GM12878 (cell line): ENCODE measurements around the gene SORL1. TPM values are rescaled to one million over a fixed set of nuclear protein-coding genes. Genes with fewer than 3 reads are reported as not detected.

Experiments
- ATAC-seq: fragments of 200-7000 bp; cut with Tn5 transposase; 3 replicates; pipeline ENCODE4 v1.9.1; 2020; ENCODE audit warnings: mild to moderate bottlenecking, moderate library complexity
- BruUV-seq: library from RNA; stranded (reverse); fragments of 400-500 nt; replicated peaks from 2 replicates; lab custom pipeline; 2021; lab: Mats Ljungman, UMichigan
- CTCF ChIA-PET: fragments of 300-600 bp; sonication (Branson Sonifier 250); formaldehyde crosslinking; extraction: SDS; loops from one replicate; lab custom pipeline; 2021; ENCODE audit warnings: inconsistent platforms; lab: Yijun Ruan, JAX
- POLR2A ChIA-PET: fragments of 350-600 bp; formaldehyde crosslinking; extraction: SDS; loops from one replicate; lab custom pipeline; 2021; ENCODE audit warnings: inconsistent platforms; lab: Charles Lee
- RAD21 ChIA-PET: fragments of 300-600 bp; sonication (Branson Sonifier 250); formaldehyde crosslinking; loops from one replicate; lab custom pipeline; 2023; ENCODE audit warnings: antibody characterized with exemption; ENCODE audit not compliant: unreplicated experiment; lab: Charles Lee
- SMC1A ChIA-PET: fragments of 300-600 bp; sonication (Branson Sonifier 250); formaldehyde crosslinking; loops from one replicate; lab custom pipeline; 2023; ENCODE audit not compliant: unreplicated experiment, uncharacterized antibody; lab: Charles Lee
- DNase-seq: peaks from one replicate; pipeline ENCODE4 v3.0.0-alpha.2; 2011; ENCODE audit warnings: low read depth, low spot score
- FAIRE-seq: peaks from 3 replicates; lab custom pipeline; 2011; peaks lifted over from hg19 to GRCh38; lab: Jason Lieb, UNC
- H2AFZ ChIP-seq: 2 replicates; pipeline ENCODE4 v1.6.0; 2011; ENCODE audit warnings: low read depth, low read length, control low read depth; ENCODE audit not compliant: control insufficient read depth
- H3K27ac ChIP-seq: 2 replicates; pipeline ENCODE4 v1.5.1; 2011; ENCODE audit warnings: control low read depth; ENCODE audit not compliant: control insufficient read depth, insufficient read depth
- H3K27me3 ChIP-seq, 2 experiments: replicated peaks in 1 of 2; 2 replicates each; pipeline versions ENCODE4 v1.6.0 to v1.6.1; 2011; ENCODE audit warnings: low read length in 1 of 2; ENCODE audit not compliant: control insufficient read depth in 2 of 2, insufficient read depth in 2 of 2
- H3K36me3 ChIP-seq, 2 experiments: 2 replicates each; pipeline ENCODE4 v1.5.1; 2011; ENCODE audit warnings: low read length in 1 of 2; ENCODE audit not compliant: control insufficient read depth in 2 of 2, insufficient read depth in 2 of 2
- H3K4me1 ChIP-seq: 2 replicates; pipeline ENCODE4 v1.6.1; 2011; ENCODE audit warnings: mild to moderate bottlenecking, low read length, moderate library complexity, mixed read lengths; ENCODE audit not compliant: control insufficient read depth, insufficient read depth
- H3K4me2 ChIP-seq: 2 replicates; pipeline ENCODE4 v1.6.0; 2011; ENCODE audit warnings: control low read depth; ENCODE audit not compliant: control insufficient read depth, insufficient read depth
- H3K4me3 ChIP-seq: fragments of 200-600 bp; sonication (generic); 2 replicates; pipeline ENCODE4 v1.5.1; 2016
- H3K79me2 ChIP-seq: 2 replicates; pipeline ENCODE4 v1.6.0; 2011; ENCODE audit warnings: low read length; ENCODE audit not compliant: control insufficient read depth, insufficient read depth
- H3K9ac ChIP-seq: 2 replicates; pipeline ENCODE4 v1.8.0; 2011; ENCODE audit warnings: low read length, control low read depth, mixed read lengths; ENCODE audit not compliant: control insufficient read depth, insufficient read depth
- H3K9me3 ChIP-seq: replicated peaks from 3 replicates; pipeline ENCODE4 v1.5.1; 2011; ENCODE audit warnings: mild to moderate bottlenecking, low read length; ENCODE audit not compliant: control insufficient read depth, insufficient read depth
- H4K20me1 ChIP-seq: 2 replicates; pipeline ENCODE4 v1.6.0; 2011; ENCODE audit not compliant: control insufficient read depth, insufficient read depth
- IRF5 ChIP-seq: fragments of 450-650 bp; IDR thresholded peaks from 2 replicates; pipeline ENCODE4 v1.6.1; 2017; ENCODE audit warnings: borderline replicate concordance
- NFXL1 ChIP-seq: fragments of 450-650 bp; IDR thresholded peaks from 2 replicates; pipeline ENCODE4 v1.6.1; 2017; ENCODE audit warnings: antibody characterized with exemption, mild to moderate bottlenecking, borderline replicate concordance
- SMAD5 ChIP-seq: IDR thresholded peaks from 2 replicates; pipeline ENCODE4 v1.6.1; 2016; ENCODE audit warnings: antibody characterized with exemption, low read depth
- SRF ChIP-seq, 2 experiments: IDR thresholded peaks; 2 replicates each; pipeline ENCODE4 v1.6.1; 2011; ENCODE audit warnings: low read depth in 2 of 2, low read length in 2 of 2, mild to moderate bottlenecking in 1 of 2, moderate library complexity in 1 of 2
- WGBS: methylation state at CpG from one replicate; pipeline ENCODE4 v1.1.6; 2016; ENCODE audit warnings: low lambda C conversion rate; ENCODE audit not compliant: insufficient replicate concordance, insufficient coverage; ENCODE audit errors: missing lambda C conversion rate; 5-methylcytosine and 5-hydroxymethylcytosine counted together
- in situ Hi-C: fragments of 300-500 bp; cut with MboI; formaldehyde crosslinking; loops from 9 replicates; pipeline ENCODE4 v1.14.3; 2018; ENCODE audit warnings: mixed read lengths
- intact Hi-C: fragments of 100-400 bp; cut with micrococcal nuclease; formaldehyde crosslinking; loops from one replicate; pipeline ENCODE4 v1.14.2; 2022; ENCODE audit not compliant: unreplicated experiment
- polyA plus RNA-seq, 11 experiments: library from polyadenylated mRNA; depleted of rRNA in 4 of 11; unstranded in 6 of 11; stranded (reverse) in 5 of 11; fragments of >200 nt; fragmentation: Nextera tagmentation in 4 of 11; fragmentation: Illumina TruSeq in 1 of 11; extraction: Ambion mirVana in 4 of 11; extraction: Trizol in 1 of 11; gene quantifications; 1 replicate in 1 of 11; 2 replicates in 10 of 11; pipeline versions ENCODE4 v1.2.1 to v1.2.3, GENCODE V29; 2011 to 2016; ENCODE audit warnings: inconsistent platforms in 2 of 11, missing spikeins in 2 of 11, low read depth in 1 of 11
- total RNA-seq, 4 experiments: library from RNA; depleted of rRNA in 3 of 4; stranded (reverse); fragments of >200 nt in 3 of 4; fragmentation: Illumina TruSeq in 1 of 4; extraction: Trizol in 1 of 4; gene quantifications; 2 replicates each; pipeline versions ENCODE4 v1.2.1 to v1.2.3, GENCODE V29; 2013 to 2021
- TF ChIP-seq, protein P1 (sequence below): IDR thresholded peaks from 2 replicates; pipeline ENCODE4 v1.6.1; 2012; ENCODE audit warnings: low read depth, low read length, improper control_type of control experiment

SORL1 gene
- total and polyA plus RNA-seq, 10 of the 15 experiments (the other 5 are each of a cell fraction or from before 2014, with no cell fraction given): 20.2 to 107 (median 59.9) TPM

DNA sequence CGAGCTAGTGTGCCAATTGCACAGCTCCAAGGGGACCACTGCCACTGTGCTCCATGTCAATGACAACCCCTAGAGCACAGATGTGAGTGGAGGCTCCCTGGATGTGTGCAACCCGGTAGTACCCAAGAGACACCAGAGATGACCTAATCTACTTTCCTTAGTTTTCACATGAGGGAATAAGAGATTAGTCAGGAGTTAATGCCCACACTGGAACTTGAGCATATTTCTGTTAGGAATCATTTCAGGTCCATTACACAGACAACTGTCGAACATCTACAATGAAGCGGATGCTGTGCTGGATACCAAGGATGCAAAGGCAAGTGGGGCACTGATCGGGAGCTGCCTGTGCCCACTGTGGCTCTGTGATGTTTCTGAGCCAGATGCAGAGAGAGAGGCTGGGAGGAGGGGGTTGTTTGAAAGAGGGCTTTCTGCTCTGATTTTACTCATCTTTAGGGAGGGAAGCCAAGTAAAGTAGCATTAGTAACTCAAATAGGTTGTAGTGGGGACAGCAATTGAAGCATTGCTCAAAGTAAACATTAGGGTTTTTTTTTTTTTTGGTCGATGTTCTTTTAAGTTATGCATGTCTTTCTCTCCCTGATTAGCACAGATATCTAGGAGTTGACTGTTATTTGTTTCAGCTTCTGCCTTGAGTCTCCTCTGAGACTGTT lies 83.1 kb downstream of the SORL1 start:
- peaks cover 54% of the 10 kb centered on the region for H3K4me1 ChIP-seq
- no peak overlapping the region for H3K4me2 ChIP-seq
- no peak for FAIRE-seq

More for the DNA sequence above, 83.1 kb downstream of the SORL1 start:
- no peak overlapping the region for H3K4me3 ChIP-seq
- H3K27me3 ChIP-seq: no peaks in the 10 kb centered on the region
- TF ChIP-seq SRF (IDR thresholded peaks at IDR 0.05; ENCODE audit: low read depth in 2 of 2, low read length in 2 of 2): no peak
- TF ChIP-seq NFXL1: no peak
- TF ChIP-seq SMAD5: no peak
- TF ChIP-seq, protein P1, sequence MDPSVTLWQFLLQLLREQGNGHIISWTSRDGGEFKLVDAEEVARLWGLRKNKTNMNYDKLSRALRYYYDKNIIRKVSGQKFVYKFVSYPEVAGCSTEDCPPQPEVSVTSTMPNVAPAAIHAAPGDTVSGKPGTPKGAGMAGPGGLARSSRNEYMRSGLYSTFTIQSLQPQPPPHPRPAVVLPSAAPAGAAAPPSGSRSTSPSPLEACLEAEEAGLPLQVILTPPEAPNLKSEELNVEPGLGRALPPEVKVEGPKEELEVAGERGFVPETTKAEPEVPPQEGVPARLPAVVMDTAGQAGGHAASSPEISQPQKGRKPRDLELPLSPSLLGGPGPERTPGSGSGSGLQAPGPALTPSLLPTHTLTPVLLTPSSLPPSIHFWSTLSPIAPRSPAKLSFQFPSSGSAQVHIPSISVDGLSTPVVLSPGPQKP: no peak
- no peak for TF ChIP-seq IRF5
- H4K20me1 ChIP-seq: no peaks in the 10 kb centered on the region
- no peak overlapping the region for H3K9ac ChIP-seq
- no peak overlapping the region for H3K27ac ChIP-seq
- ChIA-PET POLR2A (interaction anchor here (0.7 kb wide), 1 partner anchor 635 kb away, joined by 4 read pairs; no protein-coding TSS in a partner anchor), RAD21 (interaction anchor here (0.6 kb wide), 1 partner anchor 496 kb away, joined by 5 read pairs; no protein-coding TSS in a partner anchor), SMC1A (no interaction called here), CTCF (interaction anchor here (0.8 kb wide), 1 partner anchor 28 kb away, joined by 3 read pairs; no protein-coding TSS in a partner anchor)
- in situ Hi-C loops: no loop called here
- 70% methylated on average over 6 of the region's 6 CpGs for WGBS
- DNase-seq: no peak
- H3K9me3 ChIP-seq: peaks cover 1% of the 10 kb centered on the region; the same call in 2 of the 3 replicates
- peaks cover 10% of the 10 kb centered on the region for H3K79me2 ChIP-seq
- peaks cover 16 to 34% of the 10 kb centered on the region in 2 experiments for H3K36me3 ChIP-seq
- intact Hi-C loops: loop anchor here (5.0 kb wide), 1 partner anchor 73 kb away; no protein-coding TSS in a partner anchor
- ATAC-seq: no peak
- no TSS peak for BruUV-seq
- no peak overlapping the region for H2AFZ ChIP-seq
